Activated CD4-positive, alpha-beta T cell treated with anti-CD3 and anti-CD28 coated beads, Interleukin-2, Interleukin-4, amounts not matched to agents 100 ng/mL and 50 ng/mL, durations not matched to agents 16 hours and 8 hours (primary cell): ENCODE measurements around the gene C19orf38.

Source experiments
- DNase-seq: peaks from one replicate; pipeline ENCODE4 v3.0.0-alpha.2; 2020; ENCODE audit warnings: low spot score

Gene C19orf38, protein sequence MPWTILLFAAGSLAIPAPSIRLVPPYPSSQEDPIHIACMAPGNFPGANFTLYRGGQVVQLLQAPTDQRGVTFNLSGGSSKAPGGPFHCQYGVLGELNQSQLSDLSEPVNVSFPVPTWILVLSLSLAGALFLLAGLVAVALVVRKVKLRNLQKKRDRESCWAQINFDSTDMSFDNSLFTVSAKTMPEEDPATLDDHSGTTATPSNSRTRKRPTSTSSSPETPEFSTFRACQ

DNA sequence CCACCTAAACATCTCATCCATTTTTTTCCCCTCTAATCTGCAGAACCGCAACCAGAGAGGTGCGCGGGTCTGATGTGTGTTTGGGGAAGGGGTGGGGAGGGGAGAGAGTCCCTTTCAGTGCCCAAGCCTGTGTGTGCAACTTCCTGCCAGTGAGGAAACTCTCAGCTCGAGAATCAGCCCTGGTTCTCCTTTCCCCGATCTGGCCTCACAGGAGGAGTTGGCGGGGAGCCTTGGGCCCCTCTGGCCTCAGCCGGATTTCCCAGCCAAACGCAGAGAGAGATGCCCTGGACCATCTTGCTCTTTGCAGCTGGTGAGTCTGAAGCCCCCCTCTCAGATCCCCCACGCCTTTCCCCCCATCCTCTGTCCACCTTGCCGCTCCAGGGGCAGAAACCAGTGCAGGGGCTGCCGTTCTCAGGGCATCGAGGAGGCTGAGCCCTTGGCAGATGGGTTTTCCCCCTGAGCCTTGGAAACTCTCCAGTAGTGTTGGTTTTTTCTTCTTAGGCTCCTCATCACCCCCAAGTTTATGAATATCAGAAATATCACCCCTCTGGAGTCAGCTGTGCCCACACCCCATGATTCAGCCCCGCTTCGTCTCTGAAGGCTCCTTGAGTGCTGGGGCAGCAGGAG, at the start of gene C19orf38:
TSS of gene C19orf38 (plus strand) at position 186 of the 627 bp plus-strand sequence. CDS start at position 280, 94 bp downstream.
- no peak for DNase-seq

DNA sequence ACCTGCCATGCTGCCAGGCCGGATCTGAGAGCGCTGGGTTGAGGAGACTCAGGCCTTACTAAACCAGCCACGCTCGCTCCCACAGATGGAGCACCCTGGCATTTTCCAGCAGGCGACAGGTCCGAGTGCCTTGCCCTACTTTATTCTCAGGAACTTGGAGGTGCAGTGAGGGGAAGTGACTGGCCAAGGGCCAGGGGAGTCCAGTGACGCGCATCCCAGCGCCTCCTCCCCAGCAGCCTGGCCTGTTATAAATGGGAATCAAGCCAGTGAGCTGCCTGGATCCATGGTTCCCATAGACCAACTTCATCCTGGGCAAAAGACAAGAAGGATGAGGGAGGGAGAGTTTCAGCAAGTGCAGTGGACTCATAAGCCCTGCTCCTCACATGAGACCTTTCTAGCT, 47.7 kb upstream of the C19orf38 start:
- no peak for DNase-seq

DNA sequence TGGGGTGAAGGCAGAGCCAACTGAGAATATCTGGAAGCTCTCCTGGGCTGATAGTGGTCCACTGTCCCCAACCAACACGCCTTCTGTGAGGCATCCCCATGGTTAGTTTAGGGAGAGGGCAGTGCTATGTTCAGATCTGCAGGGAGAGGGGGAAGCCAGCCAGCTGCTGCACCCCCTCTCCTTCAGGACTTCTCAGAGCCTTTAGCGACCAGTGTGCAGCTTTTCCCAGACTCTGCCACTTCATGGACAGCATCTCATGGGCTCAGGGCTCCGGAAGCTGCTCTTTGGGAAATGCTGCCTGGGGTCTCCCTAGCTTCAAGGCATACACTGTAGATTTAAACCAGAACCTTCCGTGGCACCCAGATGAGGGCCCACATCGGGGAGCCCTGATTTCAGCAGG, 45.7 kb upstream of the C19orf38 start:
- no peak for DNase-seq

DNA sequence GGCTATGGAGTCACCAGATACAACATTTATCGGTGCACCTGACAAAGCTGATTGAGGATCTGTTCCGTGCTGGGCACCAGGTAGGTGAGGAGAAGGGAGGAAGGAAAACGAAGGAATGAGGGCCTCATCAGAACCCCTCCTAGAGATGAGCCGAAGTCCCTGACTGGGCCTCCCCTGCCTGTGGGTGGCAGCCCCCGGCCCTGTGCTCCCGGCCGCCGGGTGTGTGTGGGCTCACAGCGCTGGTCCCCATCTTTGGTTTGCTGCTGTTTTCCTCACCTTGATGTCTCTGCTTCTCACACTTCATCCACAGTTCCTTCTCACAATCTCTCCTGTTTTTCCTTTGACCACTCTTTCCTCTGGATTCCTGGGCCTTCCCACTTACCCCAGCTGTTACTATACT, 45.0 kb upstream of the C19orf38 start:
- no peak for DNase-seq

DNA sequence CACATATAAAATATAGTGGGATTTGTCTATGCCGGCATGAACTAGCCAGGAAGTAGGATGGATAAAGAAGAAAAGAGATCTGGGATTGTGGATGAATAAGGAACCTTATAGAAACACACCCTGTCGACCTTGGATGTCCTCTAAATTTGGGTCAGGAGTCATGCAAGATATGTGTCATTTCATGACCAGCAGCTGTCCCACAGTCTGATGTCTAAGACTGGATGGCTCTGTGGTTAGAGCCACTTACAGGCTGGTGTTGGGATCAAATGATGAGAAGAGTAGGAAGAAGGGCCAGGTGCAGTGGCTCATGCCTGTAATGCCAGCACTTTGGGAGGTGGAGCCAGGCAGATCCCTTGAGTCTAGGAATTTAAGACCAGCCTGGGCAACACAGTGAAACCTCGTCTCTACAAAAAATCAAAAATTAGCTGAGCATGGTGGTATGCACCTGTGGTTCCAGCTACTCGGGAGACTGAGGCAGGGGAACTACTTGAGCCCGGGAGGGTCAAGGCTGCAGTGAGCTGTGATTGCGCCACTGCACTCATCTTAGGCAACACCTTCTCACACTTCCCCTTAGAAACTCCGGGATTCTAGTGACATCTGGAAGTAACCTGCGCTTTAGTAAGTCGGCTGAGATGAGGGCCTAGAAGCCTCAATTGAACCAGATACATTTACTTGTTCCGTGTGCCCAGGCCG, 43.0 kb upstream of the C19orf38 start:
- no peak for DNase-seq

DNA sequence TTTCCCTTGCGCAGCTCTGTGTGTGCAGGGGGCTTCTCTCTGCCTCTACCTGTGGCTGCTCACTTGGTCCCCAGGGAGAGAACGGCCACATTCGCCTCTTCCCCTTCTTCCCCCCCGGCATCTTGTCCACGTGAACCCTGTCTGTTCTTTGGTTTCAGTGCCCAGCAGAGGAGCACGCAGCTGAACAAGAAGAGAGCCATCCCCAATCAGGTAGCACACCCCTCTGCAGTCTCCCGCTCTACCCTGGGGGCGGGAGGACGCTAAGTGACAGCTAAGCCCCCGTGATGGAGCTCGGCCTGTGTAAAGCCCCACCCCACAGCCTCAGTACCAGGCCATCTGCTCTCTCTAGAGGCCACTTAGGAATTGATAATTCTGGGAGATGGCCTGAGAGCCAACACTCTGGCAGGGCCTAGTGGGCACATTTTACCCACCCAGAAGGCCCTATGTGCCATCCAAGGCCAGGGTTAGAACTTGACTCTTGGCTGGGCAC, 42.4 kb upstream of the C19orf38 start:
- no peak for DNase-seq

DNA sequence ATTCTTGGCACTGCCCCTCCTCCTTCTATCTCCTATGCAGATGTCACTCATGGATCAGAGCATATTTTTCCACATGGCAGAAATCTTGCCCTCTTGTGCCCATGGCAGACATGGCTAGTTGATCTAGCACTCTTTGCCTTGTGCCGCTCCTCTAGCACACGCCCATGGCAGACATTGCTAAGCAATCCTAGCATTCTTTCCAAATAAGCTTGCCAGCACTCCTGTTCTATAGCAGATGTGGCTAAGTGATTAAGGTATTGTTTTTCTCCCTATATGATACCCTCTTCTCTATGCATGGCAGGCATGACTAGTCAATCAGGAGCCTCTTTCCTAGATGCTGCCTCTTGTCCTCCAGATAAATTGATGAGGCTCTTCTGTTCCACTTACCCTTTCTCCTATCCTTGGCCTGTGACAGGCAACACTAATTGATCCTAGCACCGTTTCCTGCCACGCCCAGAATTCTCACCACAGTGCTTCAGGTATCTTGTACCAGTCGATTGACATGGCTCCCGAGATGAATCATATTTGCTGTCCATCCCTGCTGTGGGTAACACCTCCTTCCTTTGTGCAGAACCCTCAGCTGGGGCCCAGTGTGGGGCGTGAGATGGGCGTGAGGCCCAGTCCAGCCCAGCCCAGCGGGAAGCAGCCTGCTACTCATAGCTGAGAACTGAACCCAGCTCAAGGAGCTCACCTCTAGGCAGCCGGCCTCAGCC, 39.1 kb upstream of the C19orf38 start:
- peak; percentile 81 for DNase-seq

DNA sequence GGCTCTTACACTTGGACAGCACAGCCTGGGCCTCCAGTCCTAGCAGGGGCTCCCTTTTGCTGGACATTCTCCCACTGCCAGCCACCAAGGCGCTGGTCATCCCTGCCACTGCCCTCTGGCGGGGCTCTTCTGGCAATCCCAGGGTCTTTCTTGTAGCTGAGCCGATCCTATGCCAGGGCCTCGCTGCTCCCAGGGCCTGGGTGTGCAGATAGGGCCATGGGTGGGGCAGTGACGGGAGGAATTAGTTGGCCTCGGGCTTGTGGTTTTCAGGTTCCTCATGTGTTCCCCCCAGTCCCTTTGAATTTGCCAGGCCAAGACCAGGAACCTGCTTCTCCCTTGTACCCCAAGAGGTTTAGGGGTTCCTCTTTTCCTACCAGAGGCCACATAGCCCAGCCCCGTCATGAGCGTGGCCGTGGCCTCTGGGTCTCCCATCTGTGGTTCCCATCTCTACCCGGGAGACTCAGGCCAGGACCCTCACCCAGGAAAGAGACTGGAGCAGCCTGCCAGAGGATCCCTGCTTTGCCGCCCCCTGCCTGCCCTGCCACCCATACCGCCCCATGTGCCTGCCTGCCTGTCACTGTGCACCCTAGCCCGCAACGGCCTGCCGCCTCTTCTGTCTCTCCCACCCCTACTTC, 38.4 kb upstream of the C19orf38 start:
- DNase-seq: no peak

DNA sequence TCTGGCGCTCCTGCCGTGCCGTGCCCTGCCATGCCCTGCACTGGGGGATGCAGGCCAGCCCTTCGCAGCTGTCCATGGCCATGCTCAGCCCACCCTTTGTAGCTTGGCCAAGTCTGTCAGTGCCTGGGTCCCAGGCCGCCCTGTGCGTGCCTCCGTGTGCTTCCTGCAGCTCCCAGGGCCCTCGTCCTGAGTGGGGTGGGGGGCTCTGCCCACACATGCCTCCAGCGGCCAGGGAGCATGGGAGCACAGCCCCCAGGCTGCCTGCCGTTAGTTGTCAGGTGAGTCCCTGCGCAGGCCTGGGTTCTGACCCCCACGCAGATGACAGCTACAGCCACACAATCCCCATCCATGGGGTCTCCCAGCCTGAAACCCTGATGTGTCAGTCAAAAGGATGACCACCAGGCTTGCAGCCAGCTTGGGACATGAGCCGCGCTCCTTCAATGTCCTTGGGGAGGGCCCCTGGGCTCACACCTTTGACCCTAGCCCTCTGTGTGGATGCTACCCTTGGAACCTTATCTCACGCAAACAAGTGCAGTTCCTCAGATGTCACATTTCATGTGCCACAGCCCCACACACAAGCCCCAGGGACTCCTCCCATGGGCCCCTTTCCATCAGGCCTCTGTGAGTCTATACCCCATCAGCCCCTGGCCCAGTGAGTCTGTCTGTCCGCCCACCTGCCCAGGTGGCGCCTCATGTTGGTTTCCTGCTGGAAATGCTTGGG, 36.7 kb upstream of the C19orf38 start:
- no peak for DNase-seq

DNA sequence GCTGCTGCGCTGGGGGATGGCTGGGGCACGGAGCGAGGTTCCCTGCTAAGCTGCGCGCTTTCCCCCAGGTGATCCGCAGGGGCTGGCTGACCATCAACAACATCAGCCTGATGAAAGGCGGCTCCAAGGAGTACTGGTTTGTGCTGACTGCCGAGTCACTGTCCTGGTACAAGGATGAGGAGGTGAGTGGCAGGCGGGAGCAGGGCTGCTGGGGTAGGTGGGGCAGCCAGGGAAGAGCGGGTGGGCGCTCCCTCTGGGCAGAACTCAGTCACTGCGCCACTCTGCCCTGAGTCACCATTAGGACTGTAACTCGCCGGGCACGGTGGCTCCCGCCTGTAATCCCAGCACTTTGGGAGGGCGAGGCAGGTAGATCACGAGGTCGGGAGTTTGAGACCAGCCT, 36.0 kb upstream of the C19orf38 start:
- no peak for DNase-seq

DNA sequence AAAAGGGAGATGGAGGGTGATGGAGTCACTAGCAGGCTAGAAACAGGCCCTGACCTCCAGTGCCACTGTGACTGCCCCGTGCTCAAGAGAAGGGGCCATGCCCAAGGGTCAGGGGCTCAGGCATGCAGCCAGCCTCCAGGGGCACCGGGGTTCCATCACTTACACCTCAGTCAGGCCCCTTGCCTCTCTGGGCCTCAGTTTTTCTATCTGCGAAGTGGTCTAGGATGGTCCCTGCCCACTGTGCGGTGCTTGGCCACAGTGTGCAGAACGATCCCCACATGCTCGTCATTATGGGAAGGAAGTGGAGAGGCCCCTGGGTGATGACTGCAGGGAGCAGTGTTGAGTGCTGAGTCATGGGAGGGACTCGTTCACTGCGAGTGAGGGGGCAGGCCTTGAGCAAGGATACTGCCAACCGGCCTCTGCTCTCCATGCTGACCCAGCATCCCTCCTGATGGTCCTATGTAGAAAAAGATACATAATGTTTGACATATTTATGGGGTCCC, 35.3 kb upstream of the C19orf38 start:
- DNase-seq: peak; percentile 80

DNA sequence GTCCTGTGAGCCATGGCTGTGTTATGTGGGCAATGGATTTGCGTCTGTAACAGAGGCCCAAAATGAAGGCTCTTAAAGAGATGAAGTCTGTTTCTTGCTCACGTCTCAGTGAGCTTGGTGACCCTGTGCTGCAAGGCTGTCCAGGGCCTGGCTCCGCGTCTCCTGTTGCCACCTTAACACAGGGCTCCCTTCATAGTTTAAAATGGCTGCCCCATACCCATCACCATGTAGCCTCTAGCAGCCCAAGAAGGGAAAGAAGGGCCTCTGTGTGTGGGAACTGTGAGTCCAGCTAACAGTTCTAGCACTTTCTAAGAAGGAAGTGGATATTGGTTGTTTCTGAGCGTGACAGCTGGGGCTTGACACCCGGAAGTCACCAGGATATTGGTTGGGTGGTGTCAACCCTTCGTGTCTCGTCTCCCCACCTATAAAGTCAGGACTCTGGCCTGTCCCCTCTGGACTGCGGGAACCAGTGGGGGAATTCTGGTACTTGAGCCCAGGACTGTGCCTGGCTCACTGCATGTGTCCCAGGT, 33.1 kb upstream of the C19orf38 start:
- no peak for DNase-seq

DNA sequence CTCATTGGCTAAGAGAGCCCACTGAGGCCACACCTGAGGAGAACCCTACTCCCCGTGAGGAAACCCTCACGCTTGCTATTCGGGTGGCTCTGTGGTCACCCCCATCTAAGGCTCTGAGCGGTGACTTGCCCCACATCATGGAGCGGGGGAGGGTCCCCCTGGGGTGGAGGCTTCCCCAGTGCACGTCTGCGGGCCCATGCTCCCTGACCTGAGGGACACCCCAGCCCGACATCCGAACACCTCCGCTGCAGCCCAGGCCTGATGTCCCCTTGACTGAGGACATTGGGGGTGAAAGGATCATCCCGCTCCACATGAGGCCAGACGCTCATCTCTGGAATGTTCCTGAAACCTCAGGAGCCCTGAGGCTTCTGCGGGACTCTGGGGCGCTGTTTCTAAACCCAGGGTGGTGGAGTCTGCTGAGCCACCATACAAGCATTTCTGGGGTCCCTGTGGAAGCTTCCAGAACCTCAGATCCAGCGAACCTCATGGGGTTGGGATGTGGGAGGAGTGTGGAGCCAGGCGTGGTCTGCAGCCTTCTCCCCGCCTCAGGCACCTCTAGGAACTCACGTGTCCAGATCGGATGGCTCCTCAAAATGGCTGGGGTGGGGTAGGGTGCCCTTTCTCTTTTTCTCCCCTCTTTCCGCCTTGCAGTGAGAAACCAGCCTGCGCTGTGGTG, 32.1 kb upstream of the C19orf38 start:
- no peak for DNase-seq

DNA sequence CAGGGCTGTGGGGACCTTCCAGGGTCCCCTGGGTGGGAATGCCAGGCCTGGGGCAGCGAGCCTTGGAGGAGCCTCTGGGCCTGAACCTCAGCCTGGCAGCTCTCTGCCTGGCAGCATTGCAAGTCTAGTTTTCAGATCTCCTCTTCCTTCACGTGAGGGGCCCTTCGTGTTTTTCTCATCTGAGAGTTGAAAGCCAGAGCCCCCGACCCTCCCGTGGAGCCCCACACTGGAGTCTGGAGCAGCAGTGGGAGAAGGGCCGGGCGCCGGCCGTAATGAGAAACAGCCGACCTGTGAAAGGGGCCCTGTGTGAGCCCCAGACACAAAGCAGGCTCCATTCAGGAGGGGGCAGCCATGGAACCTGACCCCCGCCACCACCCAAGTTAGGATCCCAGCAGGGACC, 31.5 kb upstream of the C19orf38 start:
- no peak for DNase-seq

DNA sequence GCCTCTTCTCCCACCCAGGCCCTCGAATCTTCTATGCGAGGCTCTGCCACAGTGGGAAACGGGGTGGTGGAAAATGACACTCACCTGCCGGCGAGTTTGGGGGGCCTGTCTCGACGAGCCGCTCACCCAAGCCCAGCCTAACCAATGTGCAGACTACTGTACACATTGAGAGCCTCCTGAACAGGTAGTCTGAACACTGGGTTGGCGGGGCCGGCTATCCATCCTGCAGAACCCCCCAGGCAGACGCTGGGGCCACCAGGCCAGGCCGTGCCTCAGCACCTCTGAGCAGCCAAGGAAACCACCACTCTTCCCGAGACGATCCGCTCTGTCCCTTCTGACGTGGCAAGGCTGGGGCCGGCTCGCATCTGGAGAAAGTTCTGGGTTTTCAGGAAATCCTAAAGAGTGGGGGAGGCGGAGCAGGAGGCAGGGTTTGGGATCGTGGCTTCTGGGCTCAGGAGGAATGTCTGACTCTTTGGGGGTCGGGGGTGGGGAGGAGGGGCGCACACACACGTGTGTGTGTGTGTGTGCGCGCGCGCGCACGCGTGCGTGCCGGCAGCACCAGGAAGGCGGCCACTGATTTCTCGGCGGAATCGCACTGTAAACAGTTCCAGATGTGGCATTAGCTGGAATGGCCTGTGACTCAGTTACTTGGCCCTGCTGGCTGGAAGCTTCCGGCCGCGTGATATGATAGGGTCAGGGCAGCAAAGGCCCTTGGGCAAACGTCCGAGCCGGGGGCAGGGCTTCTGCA, 30.8 kb upstream of the C19orf38 start:
- DNase-seq: no peak

DNA sequence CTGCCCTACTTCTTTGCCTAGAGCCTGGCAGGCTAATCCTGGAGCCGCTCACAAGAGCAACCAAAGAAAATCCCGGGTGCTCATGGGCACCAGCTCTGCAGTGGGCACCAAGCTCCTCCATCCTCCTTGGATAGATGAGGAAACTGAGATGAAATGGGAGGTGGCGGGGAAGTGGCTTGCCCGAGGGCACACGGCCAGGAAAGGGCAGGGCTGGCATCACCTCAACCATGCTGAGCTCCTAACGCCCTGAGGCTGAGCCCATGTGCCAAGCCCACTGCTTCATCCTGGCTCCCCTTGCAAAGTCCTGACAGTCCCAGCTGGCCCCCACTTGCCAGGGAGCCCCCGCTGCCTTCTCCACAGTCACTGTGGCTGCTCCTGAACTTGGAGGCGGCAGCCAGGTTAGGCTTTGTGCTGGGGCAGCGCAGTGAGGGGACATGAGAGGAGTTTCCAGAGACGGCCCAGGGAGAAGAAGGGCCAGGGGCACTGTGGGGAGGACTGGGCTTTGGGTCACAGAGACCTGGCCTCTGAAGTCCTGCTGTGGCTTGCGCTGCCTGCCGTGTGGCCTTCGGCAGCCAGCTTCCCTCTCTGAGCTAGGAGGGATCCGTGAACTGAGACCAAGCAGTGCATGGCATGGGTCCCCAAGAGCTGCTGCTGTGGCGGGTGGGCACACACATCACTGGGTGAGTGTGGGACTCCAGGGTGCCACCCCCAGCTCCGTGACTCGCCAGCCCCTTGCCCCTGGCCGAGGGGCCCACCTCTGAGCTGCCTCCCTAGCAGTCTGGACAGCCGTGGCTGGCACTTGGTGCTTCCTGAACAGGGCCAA, 29.7 kb upstream of the C19orf38 start:
- no peak for DNase-seq

DNA sequence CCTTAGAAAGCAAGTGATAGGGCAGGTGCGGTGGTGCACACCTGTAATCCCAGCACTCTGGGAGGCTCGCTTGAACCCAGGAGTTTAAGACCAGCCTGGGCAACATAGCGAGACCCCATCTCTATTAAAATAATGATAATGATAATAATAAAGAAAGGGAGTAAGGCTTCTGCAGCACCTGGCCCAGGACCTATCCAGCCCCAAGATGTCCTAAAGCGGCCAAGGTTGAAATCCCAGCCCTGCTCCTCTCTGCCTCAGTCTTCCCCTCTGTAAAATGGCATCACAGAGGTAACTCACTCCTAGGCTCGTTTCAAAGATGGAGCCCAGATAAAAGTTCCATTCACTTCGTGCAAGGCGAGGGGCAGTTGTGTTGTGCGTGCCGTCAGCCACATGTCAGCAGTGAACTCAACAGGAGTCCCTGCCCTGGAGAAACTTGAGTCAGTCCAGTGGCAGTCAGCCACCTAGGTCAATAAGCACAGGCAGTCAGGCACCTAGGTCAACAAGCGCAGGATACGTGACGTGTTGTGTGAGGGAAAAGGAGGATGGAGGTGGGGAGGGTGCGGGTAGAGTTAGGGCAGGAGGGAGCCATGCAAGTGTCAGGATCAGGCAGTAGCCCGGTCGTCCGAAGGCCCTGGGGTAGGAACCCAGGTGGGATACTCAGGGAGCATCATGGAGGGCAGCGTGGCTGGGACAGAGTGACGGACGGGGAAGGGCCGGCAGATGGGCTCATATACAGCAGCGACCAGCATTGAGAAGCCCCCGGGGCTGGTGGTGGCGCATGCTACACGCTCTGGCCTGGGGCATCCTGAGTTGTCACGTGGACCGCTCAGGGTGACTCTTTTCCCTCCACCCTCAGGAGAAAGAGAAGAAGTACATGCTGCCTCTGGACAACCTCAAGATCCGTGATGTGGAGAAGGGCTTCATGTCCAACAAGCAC, 28.8 kb upstream of the C19orf38 start:
- no peak for DNase-seq

DNA sequence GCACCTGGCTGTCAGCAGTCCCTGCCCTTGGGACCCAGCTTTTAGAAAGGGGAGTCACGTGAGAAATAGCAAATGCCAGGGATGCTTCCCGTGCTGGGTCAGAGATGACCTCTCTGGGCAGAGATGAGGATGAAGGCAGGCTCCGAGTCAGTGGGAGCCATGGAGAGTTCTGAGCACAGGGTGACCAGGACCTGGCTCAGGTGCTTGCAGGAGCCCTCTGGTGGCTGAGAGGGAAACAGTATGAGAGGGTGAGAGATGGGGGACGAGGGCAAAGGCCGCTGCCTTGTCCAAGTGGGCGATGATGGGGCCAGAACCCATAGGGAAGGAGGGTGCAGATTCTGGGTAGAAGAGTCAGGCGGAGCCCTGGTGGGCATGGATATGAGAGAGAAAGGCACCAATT, 28.0 kb upstream of the C19orf38 start:
- DNase-seq: no peak
